H9 (cell line): Measurements from ENCODE around the gene SPANXN2. TPM values are rescaled to one million over a fixed set of nuclear protein-coding genes. Genes with fewer than 3 reads are reported as not detected.
"Not testable (repeated sequence)": the region's sequence is repeated elsewhere in the genome, so short reads cannot be mapped to it uniquely, and the experiment has no call there.

Source experiments
- DNase-seq: peaks from one replicate; pipeline ENCODE4 v3.0.0-alpha.2; 2017
- H2AFZ ChIP-seq: one replicate; pipeline ENCODE4 v1.6.1; 2013; ENCODE audit warnings: mild to moderate bottlenecking, low read length, control low read depth, moderate library complexity
- H2AK5ac ChIP-seq: 2 replicates; pipeline ENCODE4 v1.6.1; 2013; ENCODE audit warnings: low read length, control low read depth, mixed read lengths; ENCODE audit not compliant: insufficient read length
- H2BK120ac ChIP-seq: one replicate; pipeline ENCODE4 v1.6.1; 2013; ENCODE audit warnings: low read depth, mild to moderate bottlenecking, low read length, control low read depth, inconsistent platforms; ENCODE audit not compliant: poor library complexity, severe bottlenecking
- H2BK12ac ChIP-seq: 2 replicates; pipeline ENCODE4 v1.6.1; 2013; ENCODE audit warnings: low read length, control low read depth, mixed read lengths, low read depth; ENCODE audit not compliant: insufficient read length
- H2BK15ac ChIP-seq: 2 replicates; pipeline ENCODE4 v1.6.1; 2013; ENCODE audit warnings: low read depth, low read length, control low read depth
- H2BK20ac ChIP-seq: one replicate; pipeline ENCODE4 v1.6.1; 2013; ENCODE audit warnings: low read depth, mild to moderate bottlenecking, low read length, control low read depth, inconsistent platforms; ENCODE audit not compliant: poor library complexity, severe bottlenecking
- H2BK5ac ChIP-seq: 2 replicates; pipeline ENCODE4 v1.6.1; 2013; ENCODE audit warnings: low read length, control low read depth, mixed read lengths; ENCODE audit not compliant: insufficient read length
- H3K14ac ChIP-seq: 2 replicates; pipeline ENCODE4 v1.6.1; 2013; ENCODE audit warnings: low read length, control low read depth; ENCODE audit not compliant: insufficient read depth
- H3K18ac ChIP-seq: 2 replicates; pipeline ENCODE4 v1.6.1; 2013; ENCODE audit warnings: low read depth, mild to moderate bottlenecking, mixed read lengths, low read length, control low read depth; ENCODE audit not compliant: insufficient read length
- H3K23ac ChIP-seq: 2 replicates; pipeline ENCODE4 v1.6.1; 2013; ENCODE audit warnings: low read length, control low read depth, mixed read lengths, low read depth; ENCODE audit not compliant: insufficient read length
- H3K23me2 ChIP-seq: 2 replicates; pipeline ENCODE4 v1.6.1; 2013; ENCODE audit warnings: low read depth, mild to moderate bottlenecking, mixed read lengths, low read length, control low read depth; ENCODE audit not compliant: insufficient read length, poor library complexity, severe bottlenecking
- H3K27ac ChIP-seq: 2 replicates; pipeline ENCODE4 v1.5.1; 2013; ENCODE audit warnings: low read length, control low read depth, mixed read lengths, low read depth; ENCODE audit not compliant: insufficient read length
- H3K27me3 ChIP-seq: 2 replicates; pipeline ENCODE4 v1.6.1; 2013; ENCODE audit warnings: low read length, control low read depth, inconsistent platforms; ENCODE audit not compliant: insufficient read depth
- H3K4ac ChIP-seq: 2 replicates; pipeline ENCODE4 v1.6.1; 2013; ENCODE audit warnings: low read depth, mild to moderate bottlenecking, control low read depth, inconsistent platforms, low read length, moderate library complexity
- H3K4me1 ChIP-seq: 2 replicates; pipeline ENCODE4 v1.6.1; 2013; ENCODE audit warnings: low read length, control low read depth, inconsistent platforms; ENCODE audit not compliant: insufficient read depth
- H3K4me2 ChIP-seq: 2 replicates; pipeline ENCODE4 v1.6.1; 2013; ENCODE audit warnings: low read length, control low read depth, mixed read lengths; ENCODE audit not compliant: insufficient read length, insufficient read depth
- H3K56ac ChIP-seq: 2 replicates; pipeline ENCODE4 v1.6.1; 2013; ENCODE audit warnings: low read depth, mild to moderate bottlenecking, mixed read lengths, low read length, control low read depth; ENCODE audit not compliant: insufficient read length
- H3K79me1 ChIP-seq: 2 replicates; pipeline ENCODE4 v1.6.1; 2013; ENCODE audit warnings: low read depth, mild to moderate bottlenecking, moderate library complexity, low read length, control low read depth, inconsistent platforms; ENCODE audit not compliant: insufficient read depth, poor library complexity, severe bottlenecking
- H3K79me2 ChIP-seq: 2 replicates; pipeline ENCODE4 v1.6.1; 2013; ENCODE audit warnings: low read length, control low read depth, inconsistent platforms; ENCODE audit not compliant: insufficient read depth
- H3K9ac ChIP-seq: 2 replicates; pipeline ENCODE4 v1.6.1; 2013; ENCODE audit warnings: low read length, control low read depth, mixed read lengths; ENCODE audit not compliant: insufficient read length; ENCODE audit errors: extremely low read depth
- H3K9me3 ChIP-seq: one replicate; pipeline ENCODE4 v1.6.1; 2013; ENCODE audit warnings: low read depth, low read length, inconsistent platforms; ENCODE audit not compliant: control insufficient read depth
- H3T11ph ChIP-seq: one replicate; pipeline ENCODE4 v1.6.1; 2013; ENCODE audit warnings: mild to moderate bottlenecking, low read length, control low read depth, inconsistent platforms
- H4K20me1 ChIP-seq: one replicate; pipeline ENCODE4 v1.6.1; 2013; ENCODE audit not compliant: control insufficient read depth, insufficient read length, insufficient read depth
- H4K5ac ChIP-seq: 2 replicates; pipeline ENCODE4 v1.6.1; 2013; ENCODE audit warnings: low read depth, mild to moderate bottlenecking, mixed read lengths, low read length, control low read depth; ENCODE audit not compliant: insufficient read length
- H4K8ac ChIP-seq: replicated peaks from 2 replicates; pipeline ENCODE4 v1.6.1; 2013; ENCODE audit warnings: low read length, control low read depth, mixed read lengths, low read depth; ENCODE audit not compliant: insufficient read length
- H4K91ac ChIP-seq: 2 replicates; pipeline ENCODE4 v1.6.1; 2013; ENCODE audit warnings: low read depth, mild to moderate bottlenecking, moderate library complexity, mixed read lengths, low read length, control low read depth; ENCODE audit not compliant: insufficient read length
- H3K27ac Mint-ChIP-seq, 3 experiments: 2 replicates in 2 of 3; 3 replicates in 1 of 3; pipeline ENCODE4 v1.8.0; 2020 to 2021; ENCODE audit warnings: mixed read lengths in 3 of 3, mild to moderate bottlenecking in 1 of 3, moderate library complexity in 1 of 3
- H3K27me3 Mint-ChIP-seq: 2 replicates; pipeline ENCODE4 v1.8.0; 2021; ENCODE audit warnings: low read depth, mild to moderate bottlenecking, moderate library complexity, mixed read lengths
- H3K36me3 Mint-ChIP-seq, 3 experiments: 2 replicates in 2 of 3; 3 replicates in 1 of 3; pipeline ENCODE4 v1.8.0; 2020 to 2021; ENCODE audit warnings: low read depth in 3 of 3, mixed read lengths in 3 of 3; ENCODE audit not compliant: insufficient read depth in 1 of 3
- H3K4me1 Mint-ChIP-seq, 2 experiments: 2 replicates each; pipeline ENCODE4 v1.8.0; 2020; ENCODE audit warnings: mixed read lengths in 2 of 2
- H3K4me3 Mint-ChIP-seq, 2 experiments: 2 replicates in 1 of 2; 3 replicates in 1 of 2; pipeline ENCODE4 v1.8.0; 2020 to 2021; ENCODE audit warnings: mild to moderate bottlenecking in 2 of 2, mixed read lengths in 2 of 2, moderate library complexity in 1 of 2
- H3K9me3 Mint-ChIP-seq, 2 experiments: 2 replicates in 1 of 2; 3 replicates in 1 of 2; pipeline ENCODE4 v1.8.0; 2020; ENCODE audit warnings: mild to moderate bottlenecking in 2 of 2, mixed read lengths in 2 of 2, moderate library complexity in 1 of 2
- WGBS: extraction: QIAGEN DNeasy Blood & Tissue Kit; methylation state at CpG from one replicate; pipeline ENCODE4 v1.1.7; 2013; ENCODE audit warnings: missing lambda C conversion rate, low lambda C conversion rate, mixed read lengths; ENCODE audit not compliant: insufficient read length; ENCODE audit errors: extremely low coverage; 5-methylcytosine and 5-hydroxymethylcytosine counted together
- long read RNA-seq: library from polyadenylated mRNA; unstranded; transcript quantifications from one replicate; pipeline ENCODE4 v2.0.0, GENCODE V29; 2020
- total RNA-seq: library from RNA; stranded (reverse); gene quantifications from 2 replicates; pipeline ENCODE4 v1.2.1, GENCODE V29; 2021

Gene SPANXN2
- total RNA-seq, result not detected in 2 replicates
- long read RNA-seq, result 0 reads

- not testable (repeated sequence) for H3K27ac Mint-ChIP-seq, H3T11ph ChIP-seq, H2BK12ac ChIP-seq, H3K27me3 ChIP-seq, H3K79me2 ChIP-seq, H3K4me3 Mint-ChIP-seq, H3K23ac ChIP-seq, H3K27me3 Mint-ChIP-seq, H2AK5ac ChIP-seq, H3K4me2 ChIP-seq, H4K5ac ChIP-seq, H3K4me1 ChIP-seq, H2BK120ac ChIP-seq, H3K56ac ChIP-seq, H2BK15ac ChIP-seq, H2BK5ac ChIP-seq, H3K4ac ChIP-seq, DNase-seq, H3K4me1 Mint-ChIP-seq, H3K14ac ChIP-seq, H3K9ac ChIP-seq, H2BK20ac ChIP-seq, H3K79me1 ChIP-seq, H2AFZ ChIP-seq, H3K23me2 ChIP-seq, H4K8ac ChIP-seq, H3K27ac ChIP-seq, H4K20me1 ChIP-seq, H3K18ac ChIP-seq, H4K91ac ChIP-seq
- Mint-ChIP-seq H3K36me3 (peaks cover 8 to 17% (median 15%) of the 10 kb centered on the region in 3 experiments; a peak in 6 of 7 replicates), H3K9me3 (peaks cover 83 to 84% of the 10 kb centered on the region in 2 experiments)
- WGBS, result no CpG with 5 or more reads among the region's 2 CpGs
- peaks cover 21% of the 10 kb centered on the region for H3K9me3 ChIP-seq
Measured at GRCh38 chrX:143720652-143721051, at the start of gene SPANXN2. SPANXN2 (minus strand) TSS chrX:143720752; CDS start chrX:143720668, 84 bp downstream.
